ENCODE results near the gene WWOX.

WWOX gene

GRCh38 chr16:79098907-79099306 is 999.5 kb downstream of the WWOX start:
- no peak for DNase-seq

GRCh38 chr16:79099716-79100115 is 1000.3 kb downstream of the WWOX start:
- peak; percentile 3 for DNase-seq

GRCh38 chr16:79100447-79100846 is 1001.0 kb downstream of the WWOX start:
- DNase-seq = no peak

- no peak for DNase-seq
Observed at GRCh38 chr16:79101491-79101890, 1002.0 kb downstream of the WWOX start.

GRCh38 chr16:79104567-79104966 is 1005.1 kb downstream of the WWOX start:
- no peak for DNase-seq

GRCh38 chr16:79107301-79107700 is 1007.8 kb downstream of the WWOX start:
- no peak for DNase-seq

GRCh38 chr16:79109771-79110170 is 1010.3 kb downstream of the WWOX start:
- no peak for DNase-seq

- no peak for DNase-seq
Observed at GRCh38 chr16:79110242-79110641, 1010.8 kb downstream of the WWOX start.

GRCh38 chr16:79110953-79111352 is 1011.5 kb downstream of the WWOX start:
- DNase-seq = no peak

- no peak for DNase-seq
Observed at GRCh38 chr16:79112462-79112861, 1013.0 kb downstream of the WWOX start.

GRCh38 chr16:79113826-79114225 is 1014.4 kb downstream of the WWOX start:
- no peak for DNase-seq

GRCh38 chr16:79114759-79115158 is 1015.3 kb downstream of the WWOX start:
- no peak for DNase-seq

- no peak for DNase-seq
Observed at GRCh38 chr16:79121906-79122305, 1022.5 kb downstream of the WWOX start.

GRCh38 chr16:79122343-79122742 is 1022.9 kb downstream of the WWOX start:
- no peak for DNase-seq

GRCh38 chr16:79124016-79124756 is 1024.7 kb downstream of the WWOX start:
- DNase-seq = no peak

- no peak for DNase-seq
Observed at GRCh38 chr16:79127766-79128165, 1028.3 kb downstream of the WWOX start.

GRCh38 chr16:79128706-79129105 is 1029.3 kb downstream of the WWOX start:
- no peak for DNase-seq

GRCh38 chr16:79130616-79131015 is 1031.2 kb downstream of the WWOX start:
- DNase-seq = no peak

GRCh38 chr16:79131321-79132075 is 1032.0 kb downstream of the WWOX start:
- DNase-seq = no peak

- DNase-seq = no peak
Observed at GRCh38 chr16:79132701-79133100, 1033.2 kb downstream of the WWOX start.

- DNase-seq = no peak
Observed at GRCh38 chr16:79134300-79134699, 1034.8 kb downstream of the WWOX start.

- DNase-seq = no peak
Observed at GRCh38 chr16:79136955-79137354, 1037.5 kb downstream of the WWOX start.

GRCh38 chr16:79137426-79137939 is 1038.0 kb downstream of the WWOX start:
- DNase-seq = no peak

GRCh38 chr16:79139799-79140198 is 1040.3 kb downstream of the WWOX start:
- no peak for DNase-seq
